OCI-M2 (cell line): ENCODE results near the gene SLC27A5.

ENCODE experiments used
- DNase-seq: peaks from one replicate; lab custom pipeline; 2025; ENCODE audit not compliant: unreplicated experiment; lab: John Stamatoyannopoulos, UW

The SLC27A5 gene

GRCh38 chr19:58511353-58512208 lies at the start of gene SLC27A5:
SLC27A5 (minus strand) TSS chr19:58511992; CDS start chr19:58511955, 37 bp downstream.
- DNase-seq: no peak

- DNase-seq: no peak
These were observed 49.1 kb upstream of the SLC27A5 start for GRCh38 chr19:58560921-58561320.

GRCh38 chr19:58560007-58560887 lies 48.5 kb upstream of the SLC27A5 start:
- no peak for DNase-seq

- DNase-seq: no peak
These were observed 47.6 kb upstream of the SLC27A5 start for GRCh38 chr19:58559275-58560006.

GRCh38 chr19:58558623-58559274 lies 47.0 kb upstream of the SLC27A5 start:
- no peak for DNase-seq

GRCh38 chr19:58558066-58558622 lies 46.4 kb upstream of the SLC27A5 start, which contains the start of gene UBE2M:
UBE2M (minus strand) TSS chr19:58558611; CDS start chr19:58558381, 230 bp downstream.
- DNase-seq: no peak

GRCh38 chr19:58557221-58558065 lies 45.7 kb upstream of the SLC27A5 start:
- DNase-seq: no peak

GRCh38 chr19:58556622-58557220 lies 44.9 kb upstream of the SLC27A5 start:
- DNase-seq: no peak

- DNase-seq: no peak
These were observed 44.3 kb upstream of the SLC27A5 start for GRCh38 chr19:58555920-58556621.

- no peak for DNase-seq
These were observed 43.6 kb upstream of the SLC27A5 start for GRCh38 chr19:58555369-58555885.

- DNase-seq: no peak
These were observed 42.9 kb upstream of the SLC27A5 start, which contains the start of gene CHMP2A for GRCh38 chr19:58554494-58555368. CHMP2A (minus strand) TSS chr19:58555105; CDS start chr19:58554212, 893 bp downstream.

- no peak for DNase-seq
These were observed 42.2 kb upstream of the SLC27A5 start for GRCh38 chr19:58553799-58554493.

GRCh38 chr19:58552655-58553054 lies 40.9 kb upstream of the SLC27A5 start:
- DNase-seq: no peak

- no peak for DNase-seq
These were observed 40.0 kb upstream of the SLC27A5 start for GRCh38 chr19:58551577-58552471.

- DNase-seq: no peak
These were observed 39.3 kb upstream of the SLC27A5 start for GRCh38 chr19:58551123-58551497.
